Measurements from ENCODE around the gene CREB3L1. TPM values are rescaled to one million over a fixed set of nuclear protein-coding genes. Genes with fewer than 3 reads are reported as not detected.

The CREB3L1 gene
- total RNA-seq, 2 donors from 2014 or later, result 8.8 to 9.9 TPM

DNA sequence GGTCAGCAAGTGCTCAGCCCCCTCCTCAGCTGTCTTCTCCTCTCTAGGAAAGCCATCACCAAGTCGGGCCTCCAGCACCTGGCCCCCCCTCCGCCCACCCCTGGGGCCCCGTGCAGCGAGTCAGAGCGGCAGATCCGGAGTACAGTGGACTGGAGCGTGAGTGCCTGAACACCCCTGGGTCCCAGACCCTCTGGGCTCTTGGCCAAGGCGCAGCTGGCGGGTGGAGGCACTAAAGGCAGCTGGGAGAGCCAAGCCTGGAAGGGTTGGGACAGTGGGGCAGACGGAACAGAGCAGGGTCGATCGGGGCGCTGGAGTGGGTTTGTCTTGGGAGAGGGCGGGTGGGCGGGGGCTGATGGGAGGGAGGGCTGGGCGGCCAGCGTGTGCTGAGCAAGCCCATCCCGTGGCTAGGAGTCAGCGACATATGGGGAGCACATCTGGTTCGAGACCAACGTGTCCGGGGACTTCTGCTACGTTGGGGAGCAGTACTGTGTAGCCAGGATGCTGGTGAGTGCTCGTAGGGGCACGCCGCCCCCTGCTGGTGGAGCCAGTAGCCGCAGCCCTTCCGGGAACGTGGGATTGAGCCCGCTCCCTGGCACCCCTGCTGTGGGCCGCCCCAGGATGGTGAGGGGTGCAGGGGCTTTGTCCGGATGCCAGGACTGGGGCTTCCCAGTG is 89.9 kb downstream of the CREB3L1 start:
- DNase-seq, result peak; percentile 93
- TF ChIP-seq, protein P1, sequence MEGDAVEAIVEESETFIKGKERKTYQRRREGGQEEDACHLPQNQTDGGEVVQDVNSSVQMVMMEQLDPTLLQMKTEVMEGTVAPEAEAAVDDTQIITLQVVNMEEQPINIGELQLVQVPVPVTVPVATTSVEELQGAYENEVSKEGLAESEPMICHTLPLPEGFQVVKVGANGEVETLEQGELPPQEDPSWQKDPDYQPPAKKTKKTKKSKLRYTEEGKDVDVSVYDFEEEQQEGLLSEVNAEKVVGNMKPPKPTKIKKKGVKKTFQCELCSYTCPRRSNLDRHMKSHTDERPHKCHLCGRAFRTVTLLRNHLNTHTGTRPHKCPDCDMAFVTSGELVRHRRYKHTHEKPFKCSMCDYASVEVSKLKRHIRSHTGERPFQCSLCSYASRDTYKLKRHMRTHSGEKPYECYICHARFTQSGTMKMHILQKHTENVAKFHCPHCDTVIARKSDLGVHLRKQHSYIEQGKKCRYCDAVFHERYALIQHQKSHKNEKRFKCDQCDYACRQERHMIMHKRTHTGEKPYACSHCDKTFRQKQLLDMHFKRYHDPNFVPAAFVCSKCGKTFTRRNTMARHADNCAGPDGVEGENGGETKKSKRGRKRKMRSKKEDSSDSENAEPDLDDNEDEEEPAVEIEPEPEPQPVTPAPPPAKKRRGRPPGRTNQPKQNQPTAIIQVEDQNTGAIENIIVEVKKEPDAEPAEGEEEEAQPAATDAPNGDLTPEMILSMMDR (conservative IDR thresholded peaks at IDR 0.05), result peak; percentile 97
- H3K4me1 ChIP-seq (ENCODE audit: control insufficient read depth, insufficient read depth, low read length), result no peaks in the 10 kb centered on the region
- no peak overlapping the region for H3K9ac ChIP-seq (ENCODE audit: extremely low read depth, low read length, poor library complexity, severe bottlenecking)
- WGBS, 2 experiments (ENCODE audit: insufficient coverage in 1 of 2, insufficient read length in 1 of 2), result 45 to 52% methylated on average over 19 to 26 of the region's 32 CpGs
- Mint-ChIP-seq H3K27me3 (ENCODE audit: insufficient read depth) (no peaks in the 10 kb centered on the region), H3K4me1 (peaks cover 13% of the 10 kb centered on the region), H3K9me3 (no peaks in the 10 kb centered on the region), H3K27ac (no peak overlapping the region), H3K36me3 (ENCODE audit: low read depth) (peaks cover 13% of the 10 kb centered on the region), H3K4me3 (no peak overlapping the region)
- no peak overlapping the region for H3K27ac ChIP-seq (ENCODE audit: low read depth, low read length)
- peaks cover 22% of the 10 kb centered on the region for H3K36me3 ChIP-seq (ENCODE audit: control insufficient read depth, insufficient read depth, low read length)
- H3K9me3 ChIP-seq (ENCODE audit: control insufficient read depth, low read length), result no peaks in the 10 kb centered on the region
- H3K4me3 ChIP-seq (ENCODE audit: low read length), result no peak overlapping the region
- no peaks in the 10 kb centered on the region for H3K27me3 ChIP-seq (ENCODE audit: control insufficient read depth, insufficient read depth, low read length, poor library complexity, severe bottlenecking)

DNA sequence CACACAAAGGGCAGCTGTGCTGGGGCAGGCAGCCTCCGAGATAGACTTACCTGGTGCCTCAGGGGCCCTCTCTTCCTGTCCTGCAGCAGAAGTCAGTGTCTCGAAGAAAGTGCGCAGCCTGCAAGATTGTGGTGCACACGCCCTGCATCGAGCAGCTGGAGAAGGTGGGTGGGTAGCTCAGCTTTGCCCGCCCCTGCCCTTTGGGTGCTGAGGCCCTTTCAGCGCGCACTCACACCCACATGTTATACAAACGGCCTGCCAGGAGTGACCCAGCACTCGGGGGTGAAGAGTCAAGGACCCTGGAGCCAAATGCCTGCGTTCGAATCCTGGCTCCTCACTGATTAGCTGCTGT is 90.4 kb downstream of the CREB3L1 start:
- H3K4me1 ChIP-seq (ENCODE audit: control insufficient read depth, insufficient read depth, low read length), result no peaks in the 10 kb centered on the region
- H3K27me3 ChIP-seq (ENCODE audit: control insufficient read depth, insufficient read depth, low read length, poor library complexity, severe bottlenecking), result no peaks in the 10 kb centered on the region
- Mint-ChIP-seq H3K9me3 (no peaks in the 10 kb centered on the region), H3K27ac (no peak overlapping the region), H3K27me3 (ENCODE audit: insufficient read depth) (no peaks in the 10 kb centered on the region), H3K36me3 (ENCODE audit: low read depth) (peaks cover 13% of the 10 kb centered on the region), H3K4me1 (peaks cover 10% of the 10 kb centered on the region), H3K4me3 (no peak overlapping the region)
- no peak overlapping the region for H3K4me3 ChIP-seq (ENCODE audit: low read length)
- TF ChIP-seq, protein P1 (conservative IDR thresholded peaks at IDR 0.05), result no peak
- H3K27ac ChIP-seq (ENCODE audit: low read depth, low read length), result no peak overlapping the region
- 89 to 93% methylated on average over 8 to 12 of the region's 12 CpGs for WGBS, 2 experiments (ENCODE audit: insufficient coverage in 1 of 2, insufficient read length in 1 of 2)
- peaks cover 22% of the 10 kb centered on the region for H3K36me3 ChIP-seq (ENCODE audit: control insufficient read depth, insufficient read depth, low read length)
- H3K9me3 ChIP-seq (ENCODE audit: control insufficient read depth, low read length), result no peaks in the 10 kb centered on the region
- H3K9ac ChIP-seq (ENCODE audit: extremely low read depth, low read length, poor library complexity, severe bottlenecking), result no peak overlapping the region
- DNase-seq, result no peak

DNA sequence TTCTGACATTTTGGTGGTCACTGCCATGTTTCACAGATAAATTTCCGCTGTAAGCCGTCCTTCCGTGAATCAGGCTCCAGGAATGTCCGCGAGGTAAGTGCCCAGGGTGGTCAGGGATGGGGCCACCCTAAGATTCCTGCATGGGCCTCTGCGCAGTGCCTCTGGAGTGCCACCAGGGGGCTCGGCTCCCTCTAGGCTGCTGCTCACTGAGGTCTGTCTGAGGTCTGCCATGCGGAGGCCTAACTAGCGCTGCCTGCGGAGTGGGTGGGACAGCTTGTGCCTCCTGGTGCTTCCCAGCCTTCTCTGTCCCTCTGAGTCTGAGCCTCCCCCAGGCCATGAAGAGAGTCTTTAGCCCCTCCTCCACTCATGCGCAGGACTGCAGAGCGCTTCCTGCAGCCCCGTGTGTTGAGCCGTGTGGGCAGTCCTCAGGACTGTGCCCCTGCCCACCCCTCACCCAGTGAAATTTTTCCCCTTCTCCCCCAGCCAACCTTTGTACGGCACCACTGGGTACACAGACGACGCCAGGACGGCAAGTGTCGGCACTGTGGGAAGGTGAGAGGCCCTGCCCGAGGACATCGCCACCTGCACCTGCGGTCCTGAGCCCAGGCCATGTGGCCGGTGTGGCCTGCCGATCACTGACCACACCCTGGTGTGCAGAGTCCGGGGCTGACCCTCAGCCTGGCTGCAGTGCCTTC is 92.1 kb downstream of the CREB3L1 start:
- Mint-ChIP-seq H3K27me3 (ENCODE audit: insufficient read depth) (no peaks in the 10 kb centered on the region), H3K9me3 (no peaks in the 10 kb centered on the region), H3K4me3 (no peak overlapping the region), H3K36me3 (ENCODE audit: low read depth) (peaks cover 17% of the 10 kb centered on the region), H3K27ac (peak overlapping the region; percentile 77), H3K4me1 (peaks cover 7% of the 10 kb centered on the region)
- 68 to 72% methylated on average over 10 to 25 of the region's 25 CpGs for WGBS, 2 experiments (ENCODE audit: insufficient coverage in 1 of 2, insufficient read length in 1 of 2)
- Histone ChIP-seq H3K27me3 (ENCODE audit: control insufficient read depth, insufficient read depth, low read length, poor library complexity, severe bottlenecking) (no peaks in the 10 kb centered on the region), H3K4me1 (ENCODE audit: control insufficient read depth, insufficient read depth, low read length) (no peaks in the 10 kb centered on the region), H3K9ac (ENCODE audit: extremely low read depth, low read length, poor library complexity, severe bottlenecking) (no peak overlapping the region), H3K36me3 (ENCODE audit: control insufficient read depth, insufficient read depth, low read length) (peaks cover 22% of the 10 kb centered on the region), H3K27ac (ENCODE audit: low read depth, low read length) (no peak overlapping the region), H3K4me3 (ENCODE audit: low read length) (no peak overlapping the region), H3K9me3 (ENCODE audit: control insufficient read depth, low read length) (no peaks in the 10 kb centered on the region)
- DNase-seq, result peak; percentile 95
- TF ChIP-seq, protein P1 (conservative IDR thresholded peaks at IDR 0.05), result peak; percentile 95

All from endodermal cell (in vitro differentiated cells).